GM21515 (cell line): ENCODE measurements around the gene NPPB.

Experiments
- ATAC-seq: cut with Tn5 transposase; IDR thresholded peaks from one replicate; pipeline ENCODE4 v1.9.1; 2021; ENCODE audit not compliant: unreplicated experiment

The NPPB gene

DNA sequence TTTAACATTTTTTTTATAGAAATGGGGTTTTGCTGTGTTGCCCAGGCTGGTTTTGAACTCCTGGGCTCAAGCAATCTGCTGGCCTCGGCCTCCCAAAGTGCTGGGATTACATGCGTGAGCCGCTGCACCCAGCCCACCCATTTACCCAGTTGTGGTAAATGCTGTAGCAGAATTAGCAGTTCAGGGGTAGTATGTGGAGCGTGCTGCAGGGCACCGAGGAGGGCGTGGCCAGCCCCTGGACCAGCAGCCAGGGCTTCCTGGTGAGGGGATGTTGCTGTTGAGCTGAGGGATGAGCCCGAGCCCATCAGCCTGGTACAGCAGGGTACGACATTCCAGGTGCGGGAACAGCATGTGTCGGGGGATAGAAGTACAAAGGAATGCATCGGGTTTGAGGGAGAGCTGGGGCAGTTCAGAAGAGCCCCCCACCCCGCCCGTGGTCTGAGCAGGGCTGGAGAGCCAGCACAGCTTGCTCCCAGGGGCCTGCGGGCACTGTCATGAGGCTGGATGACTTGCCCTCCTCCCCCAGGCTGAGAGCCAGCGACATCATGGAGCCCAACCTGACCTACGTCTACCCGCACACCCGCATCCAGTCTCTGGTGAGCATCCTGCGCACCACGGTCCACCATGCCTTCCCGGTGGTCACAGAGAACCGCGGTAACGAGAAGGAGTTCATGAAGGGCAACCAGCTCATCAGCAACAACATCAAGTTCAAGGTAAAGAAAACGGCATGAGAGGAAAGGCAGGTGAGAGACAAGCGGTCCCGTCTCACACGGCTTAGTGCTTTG lies 23.1 kb downstream of the NPPB start:
- no peak for ATAC-seq

DNA sequence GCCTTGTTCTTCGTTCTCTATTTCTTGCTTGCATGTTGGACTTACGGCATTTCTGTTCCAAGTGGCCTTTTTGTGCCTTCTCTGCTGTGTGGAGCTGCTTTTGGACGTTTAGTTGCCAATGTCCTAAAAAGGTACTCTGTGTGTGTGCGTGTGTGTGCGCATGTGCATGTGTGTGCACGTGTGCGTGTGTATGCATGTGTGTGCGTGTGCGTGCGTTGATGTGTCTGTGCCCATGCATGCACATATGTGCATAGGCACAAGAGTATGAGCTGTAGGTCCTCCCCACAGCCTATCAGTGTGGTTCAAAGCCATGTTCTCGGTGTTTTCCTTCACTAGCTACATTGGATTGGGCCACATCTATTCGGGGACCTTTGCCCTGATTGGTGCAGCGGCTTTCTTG lies 24.8 kb downstream of the NPPB start:
- no peak for ATAC-seq

DNA sequence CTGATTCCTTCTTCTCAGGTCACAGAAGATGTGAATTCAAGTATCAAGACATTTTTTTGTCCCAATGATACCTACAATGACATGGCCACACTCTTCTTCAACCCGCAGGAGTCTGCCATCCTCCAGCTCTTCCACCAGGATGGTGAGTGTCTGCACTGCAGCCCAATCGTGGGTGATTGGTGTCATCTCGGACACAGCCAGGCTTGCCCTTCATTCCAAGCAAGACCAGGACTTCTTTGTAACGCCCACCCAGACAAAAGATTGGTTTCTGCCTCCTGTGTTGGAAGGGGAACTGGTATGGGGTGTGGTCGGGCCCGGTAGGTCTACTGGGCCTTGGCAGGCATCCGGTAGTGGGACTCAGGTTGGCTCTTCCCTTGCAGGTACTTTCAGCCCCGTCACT lies 25.2 kb downstream of the NPPB start:
- no peak for ATAC-seq

DNA sequence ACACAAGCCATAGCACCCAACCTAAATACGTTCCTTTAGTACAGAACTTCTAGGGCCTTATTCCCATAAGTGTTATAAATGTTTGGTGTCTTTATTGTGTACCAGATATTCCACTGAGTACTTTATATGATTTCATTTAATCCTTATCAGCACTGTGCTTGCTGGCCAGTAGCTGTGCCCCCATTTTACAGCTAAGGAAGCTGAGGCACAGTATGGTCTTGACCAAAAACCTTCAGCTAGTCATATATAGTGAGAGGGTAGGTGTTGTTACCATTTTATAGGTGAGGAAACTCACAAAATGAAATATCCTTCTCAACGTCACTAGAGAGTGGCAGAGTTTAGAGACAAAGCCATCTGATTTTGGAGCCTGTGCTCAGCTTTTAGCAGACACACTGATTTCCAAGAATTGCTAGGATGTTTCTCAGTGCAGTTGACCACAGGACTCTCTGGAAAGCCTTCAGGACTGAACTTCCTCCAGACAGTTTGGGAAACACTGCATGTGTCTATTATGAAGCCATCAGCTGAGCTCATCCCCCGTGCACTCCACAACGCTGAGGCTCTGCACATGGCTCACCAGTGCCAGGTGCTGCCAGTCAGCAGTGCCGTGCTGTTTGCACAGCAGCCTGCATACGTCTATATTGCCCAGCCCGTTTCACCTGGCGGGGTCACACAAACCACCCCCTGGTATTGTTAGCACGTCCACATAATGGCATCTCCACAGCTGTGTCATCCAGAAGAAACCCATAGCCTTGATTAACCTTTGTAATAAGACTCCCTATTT lies 26.6 kb downstream of the NPPB start:
- ATAC-seq: no peak

DNA sequence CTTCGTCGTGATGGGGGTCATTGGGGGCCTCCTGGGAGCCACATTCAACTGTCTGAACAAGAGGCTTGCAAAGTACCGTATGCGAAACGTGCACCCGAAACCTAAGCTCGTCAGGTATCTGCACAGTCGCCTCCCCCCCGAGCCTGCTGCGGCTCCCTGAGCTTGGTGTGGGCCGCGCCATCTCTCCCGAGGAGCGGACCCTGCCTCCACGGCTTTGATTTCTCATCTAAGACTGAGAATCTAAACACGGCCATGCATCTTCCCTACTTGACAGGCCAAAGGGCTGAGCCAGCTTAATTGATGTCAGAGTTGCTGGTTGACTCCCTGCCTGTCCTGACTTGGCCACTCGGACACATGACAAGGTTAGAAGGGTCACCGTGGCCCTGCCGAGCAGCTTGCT lies 30.2 kb downstream of the NPPB start:
- no peak for ATAC-seq

DNA sequence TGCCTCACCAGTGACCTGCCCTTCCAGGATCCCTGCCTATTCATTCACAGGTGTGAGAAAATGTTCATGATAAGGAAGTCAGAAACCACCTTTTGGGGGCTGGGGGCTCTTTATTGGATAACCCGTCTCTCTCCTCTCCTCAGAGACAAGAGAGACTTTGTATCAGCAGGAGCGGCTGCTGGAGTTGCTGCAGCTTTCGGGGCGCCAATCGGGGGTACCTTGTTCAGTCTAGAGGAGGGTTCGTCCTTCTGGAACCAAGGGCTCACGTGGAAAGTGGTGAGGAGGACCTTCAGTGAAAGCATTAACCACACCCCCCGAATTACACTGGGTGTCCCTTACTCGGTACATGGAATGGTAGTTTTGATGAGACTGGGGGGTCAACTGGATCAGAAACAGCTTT lies 31.8 kb downstream of the NPPB start:
- ATAC-seq: no peak

DNA sequence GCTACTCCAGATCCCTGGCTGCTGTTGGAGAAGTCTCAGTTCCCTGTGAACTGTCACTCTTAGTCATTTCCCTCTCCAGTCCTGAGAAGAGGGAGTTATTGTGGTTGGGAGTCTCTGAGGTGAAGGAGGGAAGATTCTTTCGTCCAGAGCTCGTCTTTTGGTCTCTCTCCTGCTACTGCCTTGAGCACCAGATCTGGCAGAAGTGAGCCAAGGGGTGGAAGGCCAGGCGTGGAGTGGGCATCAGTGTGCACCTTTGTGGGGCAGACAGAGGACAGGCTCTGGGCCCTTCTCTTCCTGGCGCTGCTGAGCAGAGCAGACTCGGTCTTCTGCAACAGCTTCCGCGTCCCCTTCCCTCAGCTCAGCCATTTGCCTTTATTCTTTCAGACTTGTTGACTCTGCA lies 33.6 kb downstream of the NPPB start:
- no peak for ATAC-seq

DNA sequence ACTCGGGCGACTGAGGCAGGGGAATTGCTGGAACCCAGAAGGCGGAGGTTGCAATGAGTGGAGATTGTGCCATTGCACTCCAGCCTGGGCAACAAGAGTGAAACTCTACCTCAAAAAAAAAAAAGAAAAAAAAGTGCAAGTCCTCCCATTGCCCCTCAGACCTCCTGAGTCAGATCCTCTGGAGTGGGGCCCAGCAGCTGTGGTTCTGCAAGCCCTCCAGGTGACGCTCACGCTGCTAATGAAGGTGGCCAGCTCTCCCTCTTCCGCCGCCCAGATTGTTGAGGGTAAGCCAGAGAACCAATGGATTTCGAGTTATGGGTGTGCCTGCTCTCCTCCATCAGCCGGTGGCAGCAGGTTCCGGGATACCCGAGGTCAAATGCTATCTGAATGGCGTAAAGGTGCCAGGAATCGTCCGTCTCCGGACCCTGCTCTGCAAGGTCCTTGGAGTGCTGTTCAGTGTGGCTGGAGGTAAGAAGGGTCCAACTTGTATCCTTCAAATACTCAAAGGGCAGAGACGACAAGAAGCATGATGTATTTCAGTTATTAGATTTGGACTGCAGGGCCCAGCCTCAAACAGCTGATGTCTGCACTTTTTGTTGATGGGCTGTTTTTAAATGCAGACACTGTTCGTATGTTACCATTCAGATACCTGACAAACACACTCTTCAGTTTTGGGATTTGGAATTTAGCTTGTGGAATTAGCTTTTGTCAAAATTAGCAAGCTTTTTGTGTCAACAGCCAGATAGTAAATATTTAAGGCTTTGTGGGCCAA lies 35.2 kb downstream of the NPPB start:
- ATAC-seq: no peak

DNA sequence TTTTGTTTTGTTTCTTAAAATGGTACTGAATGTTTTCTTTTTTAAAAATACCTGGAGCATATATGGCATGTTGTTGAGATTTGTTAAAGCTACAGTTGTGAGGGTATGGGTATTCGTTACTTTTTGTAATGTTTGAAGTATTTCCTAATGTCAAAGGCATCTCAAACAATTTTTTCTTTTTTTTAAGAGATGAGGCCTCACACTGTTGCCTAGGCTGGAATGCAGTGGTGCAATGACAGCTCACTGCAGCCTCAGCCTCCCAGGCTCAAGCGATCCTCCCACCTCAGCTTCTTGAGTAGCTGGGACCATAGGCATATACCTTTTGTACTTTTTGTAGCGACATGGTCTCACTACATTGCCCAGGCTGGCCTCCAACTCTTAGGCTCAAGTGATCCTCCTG lies 36.7 kb downstream of the NPPB start:
- ATAC-seq: no peak

DNA sequence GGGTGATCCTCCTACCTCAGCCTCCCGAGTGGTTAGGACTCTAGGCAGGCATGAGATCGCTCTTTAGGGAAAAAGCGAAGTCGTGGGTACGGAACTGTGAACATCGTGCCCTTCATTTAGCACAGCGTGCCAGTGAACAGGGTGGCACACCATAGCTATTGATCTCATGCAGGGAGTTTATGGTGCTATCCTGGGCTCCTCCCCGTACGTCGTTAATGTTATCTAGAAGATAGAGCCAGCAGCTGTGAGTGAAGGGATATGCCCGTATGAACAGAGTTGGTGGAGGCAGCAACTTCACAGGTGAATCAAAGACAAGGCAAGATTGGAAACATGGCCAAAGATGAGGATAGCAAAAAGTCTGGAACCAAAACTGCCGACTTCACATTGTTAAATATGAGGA lies 41.6 kb downstream of the NPPB start:
- no peak for ATAC-seq

DNA sequence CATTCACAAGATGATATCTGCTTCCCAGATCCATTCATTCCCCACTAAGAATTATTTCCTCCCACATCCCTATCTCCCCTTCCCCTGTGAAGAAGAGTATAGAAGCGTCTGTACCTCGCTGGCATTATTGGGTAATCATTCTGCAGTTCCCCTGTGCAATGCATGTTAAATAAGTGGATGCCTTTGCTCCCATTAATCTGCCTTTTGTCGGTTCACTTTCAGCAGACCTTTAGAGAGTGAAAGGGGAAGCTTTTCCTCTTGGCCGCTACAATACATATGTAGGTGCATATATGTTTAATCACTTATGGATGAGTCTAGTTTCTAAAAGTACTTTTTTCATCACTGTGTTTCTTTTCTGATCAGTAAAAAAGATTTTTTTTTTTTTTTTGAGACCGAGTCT lies 45.7 kb downstream of the NPPB start:
- no peak for ATAC-seq
